Smooth muscle cell (in vitro differentiated cells): Measurements from ENCODE around the gene PPA1. TPM values are rescaled to one million over a fixed set of nuclear protein-coding genes. Genes with fewer than 3 reads are reported as not detected.

ENCODE experiments used
- DNase-seq: peaks from one replicate; lab custom pipeline; 2025; ENCODE audit not compliant: unreplicated experiment; lab: John Stamatoyannopoulos, UW
- H2AFZ ChIP-seq: fragments of 200-600 bp; sonication (generic); 2 replicates; pipeline ENCODE4 v1.6.0; 2016; ENCODE audit warnings: antibody characterized with exemption, low read depth, mild to moderate bottlenecking
- H3F3A ChIP-seq: fragments of 200-600 bp; sonication (generic); 2 replicates; pipeline ENCODE4 v1.6.0; 2017; ENCODE audit warnings: antibody characterized with exemption, low read depth
- H3K27ac ChIP-seq: fragments of 200-600 bp; sonication (generic); 2 replicates; pipeline ENCODE4 v1.5.1; 2016; ENCODE audit warnings: low read depth, mild to moderate bottlenecking
- H3K27me3 ChIP-seq: fragments of 200-600 bp; sonication (generic); 2 replicates; pipeline ENCODE4 v1.6.1; 2016; ENCODE audit warnings: low read depth, mild to moderate bottlenecking
- H3K36me3 ChIP-seq: fragments of 200-600 bp; sonication (generic); 2 replicates; pipeline ENCODE4 v1.5.1; 2016; ENCODE audit warnings: low read depth
- H3K4me1 ChIP-seq: fragments of 200-600 bp; sonication (generic); 2 replicates; pipeline ENCODE4 v1.5.1; 2016; ENCODE audit warnings: low read depth
- H3K4me2 ChIP-seq: fragments of 200-600 bp; sonication (generic); 2 replicates; pipeline ENCODE4 v1.6.0; 2016; ENCODE audit warnings: mild to moderate bottlenecking
- H3K4me3 ChIP-seq: fragments of 200-600 bp; sonication (generic); 2 replicates; pipeline ENCODE4 v1.5.1; 2016; ENCODE audit warnings: mild to moderate bottlenecking
- H3K79me2 ChIP-seq: fragments of 200-600 bp; sonication (generic); 2 replicates; pipeline ENCODE4 v1.6.0; 2016; ENCODE audit warnings: low read depth, mild to moderate bottlenecking
- H3K9ac ChIP-seq: fragments of 200-600 bp; sonication (generic); 2 replicates; pipeline ENCODE4 v1.6.0; 2016; ENCODE audit warnings: low read depth
- H3K9me3 ChIP-seq: fragments of 200-600 bp; sonication (generic); replicated peaks from 2 replicates; pipeline ENCODE4 v1.5.1; 2016; ENCODE audit warnings: low read depth
- H4K20me1 ChIP-seq: fragments of 200-600 bp; sonication (generic); 2 replicates; pipeline ENCODE4 v1.6.0; 2016; ENCODE audit warnings: low read depth
- CTCF ChIP-seq: fragments of 200-600 bp; sonication (generic); IDR thresholded peaks from 2 replicates; pipeline ENCODE4 v1.5.1; 2017; ENCODE audit warnings: borderline replicate concordance, mild to moderate bottlenecking, antibody characterized with exemption; ENCODE audit not compliant: insufficient read depth, poor library complexity, severe bottlenecking
- WGBS: methylation state at CpG from one replicate; pipeline ENCODE4 v1.1.7; 2016; ENCODE audit warnings: low lambda C conversion rate; 5-methylcytosine and 5-hydroxymethylcytosine counted together
- polyA plus RNA-seq: library from polyadenylated mRNA; unstranded; fragments of >200 nt; fragmentation: Nextera tagmentation; extraction: Ambion mirVana; gene quantifications from 2 replicates; pipeline ENCODE4 v1.2.1, GENCODE V29; 2016
- total RNA-seq: library from RNA; depleted of rRNA; stranded (reverse); fragments of >200 nt; gene quantifications from 2 replicates; pipeline ENCODE4 v1.2.3, GENCODE V29; 2014

PPA1 gene
- total and polyA plus RNA-seq, 2 experiments from 2014 or later: 38.1 to 58.4 TPM

GRCh38 chr10:70169649-70170364, 63.4 kb downstream of the PPA1 start:
- peaks cover 52% of the 10 kb centered on the region for H4K20me1 ChIP-seq
- TF ChIP-seq CTCF: no peak

GRCh38 chr10:70169011-70169410, 64.2 kb downstream of the PPA1 start:
- Histone ChIP-seq H3K27me3 (no peaks in the 10 kb centered on the region), H3K79me2 (peaks cover 61% of the 10 kb centered on the region), H3K27ac (peak overlapping the region; percentile 86), H3K4me1 (no peaks in the 10 kb centered on the region), H3K9ac (peak overlapping the region; percentile 93), H3K4me3 (peak overlapping the region; percentile 80), H3F3A (peaks cover 5% of the 10 kb centered on the region), H3K36me3 (no peaks in the 10 kb centered on the region), H3K9me3 (no peaks in the 10 kb centered on the region), H3K4me2 (peak overlapping the region; percentile 93), H2AFZ (no peak overlapping the region), H4K20me1 (peaks cover 60% of the 10 kb centered on the region)
- no peak for TF ChIP-seq CTCF
- no peak for DNase-seq
- WGBS: 14% methylated on average over 2 of the region's 2 CpGs

More at GRCh38 chr10:70169649-70170364, 63.4 kb downstream of the PPA1 start:
- under 1% methylated on average over 31 of the region's 40 CpGs for WGBS
- Histone ChIP-seq H3K9ac (peak overlapping the region; percentile 93), H3K9me3 (no peaks in the 10 kb centered on the region), H3K4me2 (peak overlapping the region; percentile 93), H3K36me3 (no peaks in the 10 kb centered on the region), H3K79me2 (peaks cover 53% of the 10 kb centered on the region), H3K4me1 (no peaks in the 10 kb centered on the region), H3K4me3 (peak overlapping the region; percentile 80), H3K27ac (peak overlapping the region; percentile 86), H3F3A (no peaks in the 10 kb centered on the region), H2AFZ (no peak overlapping the region), H3K27me3 (no peaks in the 10 kb centered on the region)
- DNase-seq: no peak

DNA sequence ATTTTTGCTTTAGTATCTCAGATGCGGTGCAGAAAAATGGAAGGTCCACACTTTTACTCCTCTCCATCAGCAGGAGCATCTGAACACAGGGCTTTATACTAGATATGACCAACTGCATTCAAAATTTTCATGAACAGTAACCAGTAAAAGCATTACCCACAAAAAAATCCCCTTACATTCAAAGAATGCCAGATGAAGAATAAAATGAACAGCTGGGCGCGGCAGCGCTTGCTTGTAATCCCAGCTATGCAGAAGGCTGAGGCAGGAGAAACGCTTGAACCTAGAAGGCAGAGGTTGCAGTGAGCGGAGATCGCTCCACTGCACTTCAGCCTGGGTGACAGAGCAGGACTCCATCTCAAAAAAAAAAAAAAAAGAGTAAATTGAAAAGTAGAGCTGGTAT, 66.0 kb downstream of the PPA1 start:
- H2AFZ ChIP-seq: no peak overlapping the region
- peaks cover 79% of the 10 kb centered on the region for H3K79me2 ChIP-seq
- 95% methylated on average over 7 of the region's 7 CpGs for WGBS
- no peak overlapping the region for H3K9ac ChIP-seq
- H3K4me3 ChIP-seq: no peak overlapping the region
- DNase-seq: no peak
- peaks cover 14% of the 10 kb centered on the region for H3F3A ChIP-seq
- peak overlapping the region; percentile 93 for H3K4me2 ChIP-seq
- no peaks in the 10 kb centered on the region for H3K36me3 ChIP-seq
- H3K27ac ChIP-seq: no peak overlapping the region
- no peaks in the 10 kb centered on the region for H3K4me1 ChIP-seq
- TF ChIP-seq CTCF: no peak
- H3K27me3 ChIP-seq: no peaks in the 10 kb centered on the region
- H3K9me3 ChIP-seq: no peaks in the 10 kb centered on the region
- peaks cover 77% of the 10 kb centered on the region for H4K20me1 ChIP-seq

DNA sequence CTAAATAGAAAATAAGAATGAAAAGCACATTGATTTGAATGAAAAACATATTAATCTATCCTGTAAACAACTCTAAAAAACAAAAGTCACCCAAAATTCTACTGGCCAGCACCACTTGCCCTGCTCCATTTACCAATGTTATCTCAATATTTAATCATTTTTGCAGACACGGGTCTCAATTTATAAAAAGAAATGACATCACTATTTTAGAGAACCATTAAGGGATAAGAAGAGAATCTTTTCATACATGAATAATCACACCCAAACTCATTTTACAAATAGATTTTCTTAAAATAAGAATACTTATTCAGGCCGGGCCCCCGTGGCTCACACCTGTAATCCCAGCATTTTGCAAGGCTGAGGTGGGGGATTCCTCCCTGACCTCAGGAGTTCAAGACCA, 66.8 kb downstream of the PPA1 start:
- no peaks in the 10 kb centered on the region for H3K4me1 ChIP-seq
- peaks cover 88% of the 10 kb centered on the region for H3K79me2 ChIP-seq
- WGBS: 99% methylated on average over 3 of the region's 3 CpGs
- no peak for DNase-seq
- no peaks in the 10 kb centered on the region for H3K27me3 ChIP-seq
- no peak overlapping the region for H3K4me3 ChIP-seq
- no peak overlapping the region for H3K27ac ChIP-seq
- peaks cover 14% of the 10 kb centered on the region for H3F3A ChIP-seq
- H2AFZ ChIP-seq: no peak overlapping the region
- H3K36me3 ChIP-seq: peaks cover under 1% of the 10 kb centered on the region
- H3K9me3 ChIP-seq: no peaks in the 10 kb centered on the region
- TF ChIP-seq CTCF: no peak
- H3K4me2 ChIP-seq: no peak overlapping the region
- no peak overlapping the region for H3K9ac ChIP-seq
- H4K20me1 ChIP-seq: peaks cover 86% of the 10 kb centered on the region
